Pulmonary artery endothelial cell (primary cell): ENCODE results near the gene CBLL2. TPM values are rescaled to one million over a fixed set of nuclear protein-coding genes. Genes with fewer than 3 reads are reported as not detected.
"Not testable (repeated sequence)": the region's sequence is repeated elsewhere in the genome, so short reads cannot be mapped to it uniquely, and the experiment has no call there.

Source experiments
- DNase-seq: peaks from one replicate; pipeline ENCODE4 v3.0.0-alpha.2; 2011; ENCODE audit warnings: low read depth, low spot score
- total RNA-seq: library from RNA; depleted of rRNA; stranded (reverse); fragments of >200 nt; gene quantifications from 2 replicates; pipeline ENCODE4 v1.2.3, GENCODE V29; 2014

Gene CBLL2
- total RNA-seq: not detected in 2 replicates

GRCh38 chrX:22272613-22273012 lies at the start of gene CBLL2:
Gene CBLL2 (plus strand): TSS chrX:22272913. CDS start chrX:22272992, 79 bp downstream.
- no peak for DNase-seq

GRCh38 chrX:22234380-22234779 lies 38.3 kb upstream of the CBLL2 start:
- DNase-seq: no peak

- DNase-seq: no peak
Measured at GRCh38 chrX:22237479-22237878, 35.2 kb upstream of the CBLL2 start.

GRCh38 chrX:22246620-22247019 lies 26.1 kb upstream of the CBLL2 start:
- no peak for DNase-seq

GRCh38 chrX:22247169-22247568 lies 25.5 kb upstream of the CBLL2 start:
- no peak for DNase-seq

GRCh38 chrX:22248401-22248800 lies 24.3 kb upstream of the CBLL2 start:
- DNase-seq: no peak

GRCh38 chrX:22249371-22249770 lies 23.3 kb upstream of the CBLL2 start:
- DNase-seq: no peak

GRCh38 chrX:22268706-22269105 lies 4.0 kb upstream of the CBLL2 start:
- no peak for DNase-seq

GRCh38 chrX:22273714-22274317 lies 1.1 kb downstream of the CBLL2 start:
- DNase-seq: no peak

GRCh38 chrX:22276781-22277180 lies 4.1 kb downstream of the CBLL2 start:
- DNase-seq: no peak

- DNase-seq: no peak
Measured at GRCh38 chrX:22278375-22278774, 5.7 kb downstream of the CBLL2 start.

GRCh38 chrX:22289209-22289608 lies 16.5 kb downstream of the CBLL2 start:
- not testable (repeated sequence) for DNase-seq

- no peak for DNase-seq
Measured at GRCh38 chrX:22296871-22297270, 24.2 kb downstream of the CBLL2 start.

- DNase-seq: no peak
Measured at GRCh38 chrX:22300130-22300529, 27.4 kb downstream of the CBLL2 start.

GRCh38 chrX:22310779-22311178 lies 38.1 kb downstream of the CBLL2 start:
- no peak for DNase-seq

- DNase-seq: no peak
Measured at GRCh38 chrX:22313766-22314165, 41.1 kb downstream of the CBLL2 start.

- no peak for DNase-seq
Measured at GRCh38 chrX:22314211-22314610, 41.5 kb downstream of the CBLL2 start.

- DNase-seq: no peak
Measured at GRCh38 chrX:22314692-22315091, 42.0 kb downstream of the CBLL2 start.

GRCh38 chrX:22315151-22315550 lies 42.4 kb downstream of the CBLL2 start:
- no peak for DNase-seq

GRCh38 chrX:22320236-22320873 lies 47.6 kb downstream of the CBLL2 start:
- DNase-seq: no peak

GRCh38 chrX:22323541-22323940 lies 50.8 kb downstream of the CBLL2 start:
- no peak for DNase-seq
